GM21717 (cell line): ENCODE measurements around the gene CNTN6.
A peak's percentile ranks its signal among the peaks of the same experiment; 100 is the strongest.
"Not testable (repeated sequence)": the region's sequence is repeated elsewhere in the genome, so short reads cannot be mapped to it uniquely, and the experiment has no call there.

Experiments
- ATAC-seq: cut with Tn5 transposase; IDR thresholded peaks from one replicate; pipeline ENCODE4 v1.9.1; 2021; ENCODE audit warnings: mild to moderate bottlenecking, moderate library complexity; ENCODE audit not compliant: unreplicated experiment

CNTN6 gene

GRCh38 chr3:1272546-1273265, 179.9 kb downstream of the CNTN6 start:
- ATAC-seq, result no peak

GRCh38 chr3:1275495-1275894, 182.7 kb downstream of the CNTN6 start:
- no peak for ATAC-seq

- no peak for ATAC-seq
These were observed 195.0 kb downstream of the CNTN6 start for GRCh38 chr3:1287815-1288214.

- no peak for ATAC-seq
These were observed 196.1 kb downstream of the CNTN6 start for GRCh38 chr3:1288805-1289494.

GRCh38 chr3:1292571-1293071, 199.8 kb downstream of the CNTN6 start:
- no peak for ATAC-seq

- no peak for ATAC-seq
These were observed 201.8 kb downstream of the CNTN6 start for GRCh38 chr3:1294586-1294985.

- ATAC-seq, result no peak
These were observed 225.6 kb downstream of the CNTN6 start for GRCh38 chr3:1318296-1319005.

GRCh38 chr3:1326546-1326945, 233.7 kb downstream of the CNTN6 start:
- no peak for ATAC-seq

GRCh38 chr3:1330107-1330506, 237.3 kb downstream of the CNTN6 start:
- ATAC-seq, result no peak

- no peak for ATAC-seq
These were observed 253.6 kb downstream of the CNTN6 start for GRCh38 chr3:1346386-1346785.

- ATAC-seq, result no peak
These were observed 255.7 kb downstream of the CNTN6 start for GRCh38 chr3:1348547-1348946.

GRCh38 chr3:1350885-1351284, 258.1 kb downstream of the CNTN6 start:
- ATAC-seq, result no peak

GRCh38 chr3:1355691-1356090, 262.9 kb downstream of the CNTN6 start:
- no peak for ATAC-seq

- no peak for ATAC-seq
These were observed 263.3 kb downstream of the CNTN6 start for GRCh38 chr3:1356101-1356500.

GRCh38 chr3:1365528-1365927, 272.7 kb downstream of the CNTN6 start:
- ATAC-seq, result no peak

- no peak for ATAC-seq
These were observed 281.6 kb downstream of the CNTN6 start for GRCh38 chr3:1374471-1374870.

GRCh38 chr3:1375145-1375544, 282.3 kb downstream of the CNTN6 start:
- no peak for ATAC-seq

GRCh38 chr3:1380926-1381646, 288.3 kb downstream of the CNTN6 start:
- ATAC-seq, result peak; percentile 90

GRCh38 chr3:1381647-1382036, 288.8 kb downstream of the CNTN6 start:
- ATAC-seq, result peak; percentile 55

- ATAC-seq, result not testable (repeated sequence)
These were observed 294.6 kb downstream of the CNTN6 start for GRCh38 chr3:1387396-1387905.

- no peak for ATAC-seq
These were observed 301.4 kb downstream of the CNTN6 start for GRCh38 chr3:1394188-1394587.
